Large intestine (tissue), 1 donor: Measurements from ENCODE around the gene CDR2L. TPM values are rescaled to one million over a fixed set of nuclear protein-coding genes. Genes with fewer than 3 reads are reported as not detected.

Experiments used
- polyA plus RNA-seq: library from polyadenylated mRNA; unstranded; fragments of 120-200 nt; gene quantifications from one replicate; pipeline ENCODE4 v1.2.1, GENCODE V29; 2013

Gene CDR2L
- polyA plus RNA-seq, 1 donor, result 6.8 TPM

Other genes starting within 250 kb of the CDR2L start
- 395 TPM for gene NHERF1, start 239.0 kb upstream of the CDR2L start, polyA plus RNA-seq
- 34.2 TPM for gene NAT9, start 211.3 kb upstream of the CDR2L start, polyA plus RNA-seq
- 0.33 TPM for gene GRIN2C, start 127.7 kb upstream of the CDR2L start, polyA plus RNA-seq
- gene FDXR, start 114.6 kb upstream of the CDR2L start, polyA plus RNA-seq, result 6.3 TPM
- gene FADS6, start 94.0 kb upstream of the CDR2L start, polyA plus RNA-seq, result 14.5 TPM
- gene USH1G, start 64.4 kb upstream of the CDR2L start, polyA plus RNA-seq, result 1.5 TPM
- 1.6 TPM for gene OTOP2, start 63.4 kb upstream of the CDR2L start, polyA plus RNA-seq
- 13.8 TPM for gene OTOP3, start 51.7 kb upstream of the CDR2L start, polyA plus RNA-seq
- 42.3 TPM for gene HID1, start 14.9 kb upstream of the CDR2L start, polyA plus RNA-seq
- 24.1 TPM for gene MRPL58, start 25.0 kb downstream of the CDR2L start, polyA plus RNA-seq
- gene ATP5PD, start 59.3 kb downstream of the CDR2L start, polyA plus RNA-seq, result 321 TPM
- 16.1 TPM for gene KCTD2, start 59.6 kb downstream of the CDR2L start, polyA plus RNA-seq
- gene SLC16A5, start 100.3 kb downstream of the CDR2L start, polyA plus RNA-seq, result 25.5 TPM
- gene ARMC7, start 122.3 kb downstream of the CDR2L start, polyA plus RNA-seq, result 9.3 TPM
- 52.2 TPM for gene NT5C, start 144.1 kb downstream of the CDR2L start, polyA plus RNA-seq
- 93.1 TPM for gene JPT1, start 166.9 kb downstream of the CDR2L start, polyA plus RNA-seq
- gene SUMO2, start 195.3 kb downstream of the CDR2L start, polyA plus RNA-seq, result 338 TPM
- gene NUP85, start 218.0 kb downstream of the CDR2L start, polyA plus RNA-seq, result 49.9 TPM